GM18498 (cell line): Measurements from ENCODE around the gene FAHD2A.
"Not testable (repeated sequence)": the region's sequence is repeated elsewhere in the genome, so short reads cannot be mapped to it uniquely, and the experiment has no call there.

ENCODE experiments used
- ATAC-seq: cut with Tn5 transposase; IDR thresholded peaks from one replicate; pipeline ENCODE4 v1.9.1; 2021; ENCODE audit warnings: mild to moderate bottlenecking, moderate library complexity; ENCODE audit not compliant: unreplicated experiment

FAHD2A gene, protein sequence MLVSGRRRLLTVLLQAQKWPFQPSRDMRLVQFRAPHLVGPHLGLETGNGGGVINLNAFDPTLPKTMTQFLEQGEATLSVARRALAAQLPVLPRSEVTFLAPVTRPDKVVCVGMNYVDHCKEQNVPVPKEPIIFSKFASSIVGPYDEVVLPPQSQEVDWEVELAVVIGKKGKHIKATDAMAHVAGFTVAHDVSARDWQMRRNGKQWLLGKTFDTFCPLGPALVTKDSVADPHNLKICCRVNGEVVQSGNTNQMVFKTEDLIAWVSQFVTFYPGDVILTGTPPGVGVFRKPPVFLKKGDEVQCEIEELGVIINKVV

GRCh38 chr2:95402370-95403203 is at the start of gene FAHD2A:
Gene FAHD2A, plus strand, starts transcription at chr2:95402708. Its CDS starts 2,851 bp downstream, at chr2:95405559.
- ATAC-seq, result peak; percentile 96

GRCh38 chr2:95353055-95353575 is 49.4 kb upstream of the FAHD2A start:
- no peak for ATAC-seq

GRCh38 chr2:95353613-95354468 is 48.7 kb upstream of the FAHD2A start:
- ATAC-seq, result no peak

DNA sequence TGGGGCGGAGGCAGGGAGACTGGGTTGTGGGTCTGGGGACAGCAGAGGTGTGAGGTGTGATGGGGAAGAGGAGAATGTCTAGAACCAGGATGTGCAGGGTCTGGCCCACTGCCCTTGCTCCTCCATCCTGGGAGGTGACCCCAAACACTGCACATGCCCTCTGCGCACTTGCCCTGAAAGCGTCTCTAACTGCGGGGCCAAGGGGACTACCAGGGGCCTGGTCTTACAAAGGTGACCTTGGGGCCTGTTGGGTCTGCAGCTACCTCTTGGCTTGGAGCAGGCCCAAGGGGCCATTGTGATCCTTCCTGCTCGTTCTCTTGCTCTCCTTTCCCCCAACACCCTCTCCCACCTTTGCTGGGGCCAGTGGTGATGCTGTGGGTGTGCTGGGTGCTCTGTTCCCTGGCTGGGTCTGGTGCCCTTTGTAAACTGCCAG is 48.0 kb upstream of the FAHD2A start:
- no peak for ATAC-seq

DNA sequence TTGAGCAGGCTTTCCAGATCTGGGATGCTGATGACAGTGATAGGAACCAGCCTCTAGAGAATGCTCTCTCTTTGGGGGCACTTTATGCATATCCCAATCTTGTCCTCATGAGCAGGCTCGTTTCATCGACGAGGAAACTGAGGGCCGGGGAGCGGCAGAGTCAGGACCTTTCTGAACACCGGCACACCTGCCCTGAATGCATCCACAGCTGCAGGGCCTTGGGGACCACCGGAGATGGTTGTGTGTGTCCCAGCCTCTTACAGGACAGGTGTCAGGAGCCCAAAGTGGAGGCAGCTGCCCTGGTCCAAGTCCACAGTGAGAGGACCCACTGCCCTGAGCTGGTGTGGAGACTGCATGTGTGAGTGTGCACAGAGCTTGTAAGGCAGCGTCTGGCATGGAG is 47.6 kb upstream of the FAHD2A start:
- no peak for ATAC-seq

DNA sequence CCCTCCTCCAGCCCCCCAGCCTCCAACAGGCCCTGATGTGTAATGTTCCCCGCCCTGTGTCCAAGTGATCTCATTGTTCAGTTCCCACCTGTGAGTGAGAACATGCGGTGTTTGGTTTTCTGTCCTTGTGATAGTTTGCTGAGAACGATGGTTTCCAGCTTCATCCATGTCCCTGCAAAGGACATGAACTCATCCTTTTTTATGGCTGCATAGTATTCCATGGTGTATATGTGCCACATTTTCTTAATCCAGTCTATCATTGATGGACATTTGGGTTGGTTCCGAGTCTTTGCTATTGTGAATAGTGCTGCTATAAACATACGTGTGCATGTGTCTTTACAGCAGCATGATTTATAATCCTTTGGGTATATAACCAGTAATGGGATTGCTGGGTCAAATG is 47.0 kb upstream of the FAHD2A start:
- ATAC-seq, result not testable (repeated sequence)

DNA sequence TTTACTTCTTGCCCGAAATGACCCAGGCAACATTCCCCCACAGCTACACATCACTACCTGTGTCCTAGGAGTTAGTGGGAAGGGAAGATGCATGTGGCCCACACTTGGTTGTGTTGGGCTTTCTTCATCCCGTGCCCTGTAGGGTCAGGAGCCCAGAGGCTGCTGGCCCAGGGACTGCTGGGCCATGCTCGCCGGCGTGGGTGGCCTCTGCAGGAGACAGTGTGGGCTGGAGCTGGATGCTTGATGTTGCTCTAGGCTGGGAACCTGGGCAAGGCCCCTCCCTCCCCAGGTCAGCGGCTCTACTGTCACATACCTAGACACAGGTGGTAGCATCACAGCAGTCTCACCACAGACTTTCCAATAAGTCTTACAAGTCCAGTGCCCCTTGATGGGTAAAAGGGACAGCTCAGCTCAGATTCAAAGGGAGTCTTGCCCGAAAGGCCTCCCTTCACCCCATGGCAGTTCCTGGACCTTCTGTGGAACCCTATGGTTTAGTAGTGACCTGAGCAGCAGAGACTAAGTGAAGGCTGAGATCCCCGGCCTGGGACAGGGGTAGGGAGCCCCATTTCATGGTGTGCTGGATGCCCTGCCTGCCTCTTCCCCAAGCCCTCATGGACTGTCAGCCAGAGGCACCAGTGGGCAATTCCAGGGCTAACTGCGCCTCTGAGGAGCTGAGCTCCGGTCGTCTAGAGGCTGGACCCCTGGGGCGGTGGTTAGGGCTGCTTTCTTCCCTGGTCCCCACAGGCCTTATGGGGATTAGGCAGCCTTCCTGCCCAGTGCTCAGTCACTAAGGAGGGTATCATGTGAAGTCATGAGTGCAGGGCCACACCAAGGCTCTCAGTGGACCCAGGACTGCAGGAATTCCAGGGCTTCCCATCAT is 45.4 kb upstream of the FAHD2A start:
- no peak for ATAC-seq

DNA sequence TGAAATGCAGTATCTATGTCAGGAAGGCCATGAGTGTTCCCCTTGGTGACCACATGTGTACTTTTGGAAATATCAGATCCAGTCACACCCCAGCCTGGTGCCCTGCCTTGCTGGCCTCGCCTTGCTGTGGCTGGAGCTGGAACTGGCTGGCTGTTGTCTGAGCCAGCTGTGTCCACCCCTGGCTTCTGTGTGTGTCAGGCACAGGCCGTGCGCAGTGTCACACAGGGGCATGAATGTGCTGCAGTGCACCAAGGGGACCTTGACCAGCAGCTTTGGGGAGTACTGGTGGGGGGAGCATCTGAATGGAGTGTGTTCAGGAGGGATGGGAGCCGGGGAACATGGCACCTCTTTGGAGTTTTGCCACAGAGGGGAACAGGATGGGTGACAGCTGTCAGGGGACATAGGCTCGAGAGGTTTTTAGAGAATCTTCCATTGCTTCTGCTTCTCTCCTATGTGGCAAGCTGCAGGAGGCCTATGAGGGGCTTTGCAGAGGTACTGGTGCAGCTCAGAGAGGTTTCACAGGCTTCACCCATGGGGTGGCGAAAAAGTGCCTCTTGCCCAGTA is 44.7 kb upstream of the FAHD2A start:
- no peak for ATAC-seq

DNA sequence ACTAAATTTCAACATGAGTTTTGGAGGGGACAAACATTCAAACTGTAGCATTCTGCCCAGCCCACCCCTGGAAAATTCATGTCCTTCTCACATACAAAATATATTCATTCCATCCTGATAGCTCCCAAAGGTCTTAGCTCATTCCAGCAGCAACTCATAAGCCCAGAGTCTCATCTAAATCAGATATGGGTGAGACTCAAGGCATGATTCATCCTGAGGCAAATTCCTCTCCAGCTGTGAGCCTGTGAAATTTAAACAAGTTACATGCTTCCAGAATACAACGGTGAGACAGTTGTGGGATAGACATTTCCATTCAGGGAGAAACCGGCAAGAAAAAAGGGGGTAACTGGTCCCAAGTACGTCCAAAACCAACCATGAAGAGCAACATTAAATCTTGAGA is 43.5 kb upstream of the FAHD2A start:
- ATAC-seq, result no peak

DNA sequence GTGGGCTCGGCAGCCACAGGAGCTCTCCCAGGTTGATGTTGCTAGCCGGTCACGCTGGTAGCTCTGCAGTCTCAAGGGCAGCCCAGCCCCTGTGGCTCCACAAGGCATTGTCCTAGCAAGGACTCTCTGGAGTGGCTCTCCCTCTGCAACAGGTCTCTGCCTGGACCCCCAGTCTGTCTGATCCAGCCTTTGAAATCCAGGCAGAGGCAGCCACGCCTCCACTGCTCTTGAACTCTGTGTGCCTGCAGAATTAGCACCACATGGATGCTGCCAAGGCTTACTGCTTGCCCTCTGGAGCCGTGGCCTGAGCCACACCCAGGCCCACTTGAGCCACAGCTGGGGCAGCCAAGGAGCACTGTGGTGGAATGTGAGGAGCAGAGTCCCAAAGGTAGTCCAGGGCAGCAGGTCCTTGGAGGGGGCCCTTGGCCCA is 43.0 kb upstream of the FAHD2A start:
- no peak for ATAC-seq

DNA sequence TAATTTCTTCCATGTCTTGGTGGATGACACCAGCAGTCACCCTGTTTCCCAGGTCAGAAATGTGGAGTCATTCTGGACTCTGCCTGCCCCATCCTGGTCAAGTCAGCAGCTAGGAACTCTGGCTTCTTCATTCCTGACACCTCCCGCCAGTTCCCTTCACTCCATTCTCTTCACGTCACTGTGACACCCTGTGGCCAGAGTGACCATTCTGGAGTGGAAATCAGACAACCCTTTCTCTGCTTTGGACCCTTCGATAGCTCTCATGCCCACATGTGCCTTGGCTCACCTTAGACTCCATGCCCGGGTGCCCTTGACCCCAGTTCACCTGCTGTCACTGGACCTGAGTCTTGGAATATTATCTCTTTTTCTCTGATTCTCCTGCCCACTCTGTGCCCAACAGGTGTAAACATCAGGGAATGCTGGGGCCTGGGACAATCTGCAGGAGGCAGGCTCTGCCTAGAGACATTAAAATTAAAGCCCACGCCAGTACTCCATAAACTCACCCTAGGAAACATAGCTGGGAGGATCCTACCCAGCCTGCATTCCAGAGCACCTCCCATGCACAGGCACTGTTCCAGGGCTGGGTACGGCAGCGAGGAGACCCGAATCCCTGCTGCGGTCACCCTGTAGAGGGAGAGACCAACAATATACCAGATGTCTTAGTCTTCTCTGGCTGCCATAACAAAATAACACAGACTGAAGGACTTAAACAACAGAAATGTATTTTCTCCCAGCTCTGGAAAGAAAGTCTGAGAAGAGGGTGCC is 41.1 kb upstream of the FAHD2A start:
- no peak for ATAC-seq

- ATAC-seq, result no peak
Measured at GRCh38 chr2:95362486-95362885, 40.0 kb upstream of the FAHD2A start.

- ATAC-seq, result no peak
Measured at GRCh38 chr2:95366514-95366913, 36.0 kb upstream of the FAHD2A start.

DNA sequence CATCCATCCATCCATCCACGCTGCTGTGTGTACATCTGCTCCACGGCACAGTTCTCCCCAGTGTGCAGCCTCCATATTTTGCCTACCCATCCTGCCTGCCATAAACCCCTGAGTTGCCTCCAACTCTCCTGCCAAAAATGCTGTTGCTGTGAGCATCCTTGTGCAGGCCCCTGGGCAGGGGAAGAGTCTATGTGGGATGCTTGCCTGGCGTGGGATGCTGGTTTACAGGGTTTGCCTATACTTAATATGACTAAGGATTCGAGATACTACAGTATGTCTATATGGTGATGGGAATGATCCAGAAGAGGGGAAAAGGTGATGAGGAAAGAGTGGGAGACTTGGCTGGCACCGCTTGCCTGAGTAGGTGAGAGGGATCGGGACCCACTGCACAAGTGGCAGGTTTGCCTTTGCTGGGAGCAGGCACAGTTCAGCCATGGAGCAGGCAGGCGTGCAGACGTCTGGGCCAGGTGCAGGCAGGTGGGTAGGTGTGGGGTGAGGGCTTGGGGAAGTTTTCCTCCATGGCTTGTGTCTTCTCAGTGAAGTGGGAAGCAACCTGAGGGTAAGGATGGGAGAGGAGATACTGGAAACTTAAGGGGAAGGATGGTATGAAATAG is 30.2 kb upstream of the FAHD2A start:
- no peak for ATAC-seq

GRCh38 chr2:95372845-95373244 is 29.7 kb upstream of the FAHD2A start:
- no peak for ATAC-seq

DNA sequence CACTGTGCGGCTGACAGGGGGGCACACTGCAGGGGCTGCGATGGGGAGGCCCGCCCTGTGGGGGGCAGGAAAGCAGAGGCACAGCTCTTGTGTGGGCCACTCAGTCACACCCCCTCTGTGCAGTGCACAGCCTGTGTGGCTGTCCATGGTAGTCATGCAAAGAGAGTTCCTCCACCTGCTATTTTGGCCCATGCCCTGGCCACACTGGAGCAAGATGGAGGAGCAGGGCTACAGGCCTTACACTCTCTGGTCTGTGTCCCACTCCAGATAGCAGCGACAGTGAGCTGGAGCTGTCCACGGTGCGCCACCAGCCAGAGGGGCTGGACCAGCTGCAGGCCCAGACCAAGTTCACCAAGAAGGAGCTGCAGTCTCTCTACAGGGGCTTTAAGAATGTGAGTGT is 28.5 kb upstream of the FAHD2A start:
- ATAC-seq, result no peak

DNA sequence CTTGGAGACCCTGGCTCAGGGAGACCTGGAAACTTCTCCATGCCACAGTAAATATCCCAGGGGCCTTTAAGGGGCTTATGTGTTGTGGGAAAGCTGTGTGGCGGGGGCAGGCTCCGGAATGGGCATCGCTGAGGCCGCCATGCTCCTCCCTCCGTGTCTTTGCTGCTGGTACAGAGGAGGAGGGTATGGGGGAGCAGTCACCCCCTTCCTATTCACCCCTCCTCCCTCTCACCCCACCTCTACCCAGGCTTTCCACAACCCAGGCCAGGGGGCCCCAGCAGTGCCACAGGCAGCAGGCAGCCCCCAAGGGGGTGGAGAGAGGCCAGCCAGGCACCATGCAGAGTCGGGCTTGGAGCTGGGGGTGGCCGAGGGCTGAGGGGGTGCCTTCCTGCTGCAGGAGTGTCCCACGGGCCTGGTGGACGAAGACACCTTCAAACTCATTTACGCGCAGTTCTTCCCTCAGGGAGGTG is 28.0 kb upstream of the FAHD2A start:
- ATAC-seq, result no peak

- ATAC-seq, result no peak
Measured at GRCh38 chr2:95374921-95375471, 27.5 kb upstream of the FAHD2A start.
